ENCODE data around the gene PRRC2C.
"Not testable (repeated sequence)": the region's sequence is repeated elsewhere in the genome, so short reads cannot be mapped to it uniquely, and the experiment has no call there.

PRRC2C gene

DNA sequence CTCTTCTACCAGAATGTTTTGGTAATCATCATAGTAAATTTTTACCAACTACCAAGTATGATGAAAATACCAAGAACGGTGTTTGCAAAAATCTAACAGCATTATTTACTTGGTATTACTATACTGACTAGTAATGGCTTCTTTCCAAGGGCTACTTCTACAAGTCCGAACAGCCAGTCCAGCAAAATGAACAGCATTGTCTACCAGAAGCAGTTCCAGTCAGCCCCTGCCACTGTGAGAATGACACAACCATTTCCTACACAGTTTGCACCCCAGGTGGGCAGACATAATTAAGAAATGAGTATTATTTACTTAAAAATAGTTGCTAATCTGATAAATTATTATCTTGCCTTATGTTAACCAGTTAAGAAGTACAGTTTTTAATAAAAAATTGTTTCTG lies 102.9 kb downstream of the PRRC2C start:
- DNase-seq, result no peak

DNA sequence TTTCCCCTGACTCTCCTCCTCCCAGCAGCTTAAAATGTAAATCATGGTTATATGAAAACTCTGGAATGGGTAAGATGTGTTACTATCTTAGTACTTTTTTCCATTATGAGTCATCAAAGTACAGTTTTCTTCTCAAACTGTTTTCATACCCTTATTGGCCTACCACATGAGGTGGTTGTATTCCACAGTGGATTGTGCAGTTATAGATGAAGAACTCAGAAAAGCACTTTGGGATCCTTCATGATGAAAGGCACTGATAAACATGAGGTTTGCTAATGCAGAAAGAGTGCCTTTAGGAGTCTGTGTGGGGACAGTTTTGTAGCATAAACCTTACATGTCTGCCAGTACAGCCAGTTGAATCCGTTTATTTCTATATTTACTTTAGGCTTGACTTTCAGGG lies 104.7 kb downstream of the PRRC2C start:
- no peak for DNase-seq

DNA sequence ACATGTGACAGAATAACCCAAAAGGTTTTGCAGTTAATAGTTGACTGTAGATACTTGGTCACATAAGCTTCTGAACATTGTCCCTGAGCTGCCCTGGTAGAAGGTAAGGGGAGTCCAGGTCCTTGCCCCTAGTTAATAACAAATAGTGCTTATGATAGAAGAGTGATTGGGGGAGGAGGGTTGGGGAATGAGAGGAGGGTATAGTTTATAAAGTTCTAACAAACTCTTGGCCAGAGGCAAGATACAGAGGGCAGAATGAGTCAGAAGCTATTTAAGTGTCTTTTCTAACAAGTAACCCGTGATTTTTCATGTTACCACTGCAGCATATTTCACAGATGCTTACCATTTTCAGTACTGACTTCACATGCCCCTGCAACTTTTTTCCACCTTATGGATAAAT lies 110.0 kb downstream of the PRRC2C start:
- DNase-seq, result no peak

DNA sequence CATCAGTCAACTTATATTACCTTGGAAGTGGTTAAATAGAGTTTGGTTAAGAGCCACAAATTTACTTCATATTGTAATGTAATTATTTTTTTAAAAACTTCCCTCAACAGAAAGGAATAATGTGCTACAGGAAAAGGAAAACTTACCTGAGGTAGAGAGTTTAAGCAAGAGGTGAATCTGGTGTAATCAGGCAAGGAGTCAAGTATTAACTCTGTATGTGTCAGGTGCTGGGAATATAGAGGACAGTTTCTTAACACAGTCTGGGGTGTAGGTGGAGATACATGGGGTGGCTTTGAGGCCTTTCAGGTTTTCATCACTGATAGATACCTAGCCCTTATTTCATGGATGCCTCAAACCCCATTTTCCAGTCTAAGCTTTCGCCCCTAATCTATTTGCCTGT lies 110.8 kb downstream of the PRRC2C start:
- no peak for DNase-seq

DNA sequence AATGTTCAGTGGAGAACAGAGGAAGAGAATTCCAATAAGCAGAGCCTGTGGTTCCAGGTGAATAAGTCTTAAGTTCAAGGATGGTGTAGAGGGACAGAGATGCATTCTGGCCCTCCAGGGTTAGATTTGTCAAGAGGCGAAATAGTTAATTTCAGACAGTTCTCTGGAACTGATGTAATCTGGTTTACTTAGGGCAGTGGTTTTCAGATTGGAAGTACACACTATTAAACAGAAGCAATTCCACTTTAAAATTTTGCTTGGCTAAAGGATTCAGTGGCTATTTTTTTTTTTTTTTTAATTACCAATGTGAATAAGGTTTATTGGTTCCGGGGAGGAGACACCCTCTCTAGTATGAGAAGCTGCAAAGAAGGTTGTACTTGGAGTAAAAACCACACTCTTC lies 111.4 kb downstream of the PRRC2C start:
- no peak for DNase-seq

DNA sequence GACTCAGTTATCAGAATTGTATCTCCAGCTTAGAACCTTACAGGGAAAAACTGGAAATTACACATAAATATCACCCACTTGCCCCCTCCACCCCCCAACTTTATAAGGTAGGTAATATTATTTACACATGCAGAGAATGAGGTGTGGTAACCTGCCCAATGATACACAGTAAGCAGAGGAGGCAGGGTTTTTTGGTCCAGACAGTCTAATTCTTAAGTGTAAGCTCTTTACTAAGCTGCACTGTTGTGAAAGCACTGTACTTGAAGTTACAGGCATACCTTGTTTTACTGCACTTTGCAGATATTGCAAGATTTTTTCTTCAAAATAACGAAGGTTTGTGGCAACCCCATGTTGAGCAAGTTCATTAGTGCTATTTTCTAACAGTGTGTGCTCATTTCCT lies 111.9 kb downstream of the PRRC2C start:
- DNase-seq, result no peak

DNA sequence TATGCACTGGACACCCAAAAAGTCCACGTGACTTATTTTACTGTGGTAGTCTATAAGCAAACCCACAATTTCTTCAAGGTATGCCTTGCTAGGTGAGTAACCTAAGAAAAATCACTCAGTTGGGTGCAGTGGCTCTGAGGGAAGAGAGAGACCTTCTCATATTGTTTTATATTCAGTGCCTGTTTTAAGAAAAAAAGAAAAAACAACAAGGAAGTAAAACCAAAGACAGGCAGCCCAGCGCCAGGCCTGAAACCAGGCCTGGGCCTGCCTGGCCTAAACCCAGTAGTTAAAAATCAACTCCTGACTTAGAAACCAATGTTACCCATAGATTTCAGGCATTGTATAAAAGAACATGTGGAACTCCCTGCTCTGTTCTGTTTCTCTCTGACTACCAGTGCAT lies 115.0 kb downstream of the PRRC2C start:
- not testable (repeated sequence) for DNase-seq

- DNase-seq, result no peak
Measured at GRCh38 chr1:171600862-171601261, 115.5 kb downstream of the PRRC2C start.

GRCh38 chr1:171603042-171603441 lies 117.7 kb downstream of the PRRC2C start:
- not testable (repeated sequence) for DNase-seq

DNA sequence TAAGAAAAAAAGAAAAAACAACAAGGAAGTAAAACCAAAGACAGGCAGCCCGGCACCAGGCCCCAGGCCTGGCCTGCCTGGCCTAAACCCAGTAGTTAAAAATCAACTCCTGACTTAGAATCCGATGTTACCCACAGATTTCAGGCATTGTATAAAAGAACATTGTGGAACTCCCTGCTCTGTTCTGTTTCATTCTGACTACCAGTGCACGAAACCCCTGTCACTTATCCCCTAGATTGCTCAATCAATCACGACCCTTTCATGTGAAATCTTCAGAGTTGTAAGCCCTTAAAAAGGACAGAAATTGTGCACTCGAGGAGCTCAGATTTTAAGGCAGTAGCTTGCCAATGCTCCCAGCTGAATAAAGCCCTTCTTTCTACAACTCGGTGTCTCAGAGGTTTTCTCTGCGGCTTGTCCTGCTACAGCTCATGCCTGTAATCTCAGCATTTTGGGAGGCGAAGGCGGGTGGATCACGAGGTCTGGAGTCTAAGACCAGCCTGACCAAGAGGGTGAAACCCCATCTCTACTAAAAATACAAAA lies 121.1 kb downstream of the PRRC2C start:
- DNase-seq, result no peak

DNA sequence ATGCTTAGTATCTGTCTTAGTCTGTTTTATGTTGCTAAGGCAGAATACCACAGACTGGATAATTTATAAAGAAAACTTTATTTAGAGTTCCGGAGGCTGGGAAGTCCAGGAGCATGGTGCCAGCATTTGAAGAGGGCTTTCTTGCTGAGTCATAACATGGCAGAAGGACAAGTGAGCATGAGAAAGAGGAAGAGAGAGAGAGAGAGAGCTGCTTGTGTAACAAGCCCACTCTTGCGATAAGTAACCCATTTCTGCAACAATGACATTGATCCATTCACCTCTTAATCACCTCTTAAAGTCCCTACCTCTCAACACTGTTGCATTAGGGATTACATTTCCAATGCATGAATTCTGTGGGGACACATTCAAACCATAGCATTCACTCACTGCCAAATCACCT lies 125.1 kb downstream of the PRRC2C start:
- DNase-seq, result no peak

DNA sequence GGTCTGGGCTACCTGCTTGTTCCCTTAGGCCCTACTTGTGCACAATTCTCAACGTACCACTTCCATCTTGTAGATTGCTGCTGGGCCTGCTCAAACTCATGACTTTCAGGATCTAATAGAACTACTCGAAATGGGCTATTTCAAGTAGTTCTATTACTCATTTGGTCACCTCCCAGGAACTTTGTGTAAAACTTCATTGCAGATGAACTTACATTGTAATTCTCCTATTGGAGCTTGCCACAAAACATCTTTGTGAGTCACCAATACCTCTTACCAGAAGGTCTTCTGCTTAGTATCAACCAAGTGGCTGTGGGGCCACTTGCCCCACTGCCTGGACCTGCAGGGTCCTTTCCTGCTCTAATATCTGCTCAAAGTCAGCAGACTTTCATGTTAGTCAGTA lies 126.0 kb downstream of the PRRC2C start:
- DNase-seq, result no peak

GRCh38 chr1:171613282-171613681 lies 128.0 kb downstream of the PRRC2C start:
- no peak for DNase-seq

- not testable (repeated sequence) for DNase-seq
Measured at GRCh38 chr1:171615122-171615906, 130.0 kb downstream of the PRRC2C start.

DNA sequence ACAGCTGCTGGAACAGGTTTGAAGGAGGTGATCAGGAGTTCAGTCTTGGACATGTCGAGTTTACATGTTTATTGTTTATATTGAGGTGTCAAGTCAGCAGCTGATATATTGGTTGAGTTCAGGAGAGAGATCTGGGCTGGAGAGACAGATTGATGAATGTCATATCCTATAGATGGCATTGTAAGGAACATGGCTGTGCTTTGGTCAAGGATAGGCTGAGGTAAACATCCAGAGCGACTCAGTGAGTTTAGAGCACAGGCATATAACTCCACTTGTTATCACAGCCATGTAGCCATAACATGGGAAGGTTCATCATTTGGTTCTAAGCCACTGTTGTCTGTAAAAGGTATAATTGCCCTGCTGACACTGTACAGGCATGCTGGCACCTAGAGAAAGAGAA lies 131.3 kb downstream of the PRRC2C start:
- no peak for DNase-seq

DNA sequence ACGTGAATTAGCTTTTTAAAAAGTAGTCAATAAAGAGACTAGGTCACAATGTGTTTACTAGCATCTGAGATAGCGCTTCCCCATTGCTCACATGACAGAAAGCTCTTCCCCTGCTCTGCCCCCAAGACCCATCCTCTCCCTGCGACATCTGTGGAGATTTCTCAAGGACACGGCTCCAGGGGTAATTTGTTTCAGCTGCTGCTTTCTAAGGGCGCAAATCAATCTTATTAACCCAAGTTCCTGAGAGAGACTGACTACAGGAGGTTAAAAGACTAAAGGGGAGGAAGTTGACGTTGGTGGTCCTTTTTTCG lies 136.8 kb downstream of the PRRC2C start, which contains the start of gene MYOCOS:
Gene MYOCOS, plus strand, starts transcription at position 92 of the 311 bp plus-strand sequence. CDS start 1,641 bp downstream, outside the sequence.
- no peak for DNase-seq

DNA sequence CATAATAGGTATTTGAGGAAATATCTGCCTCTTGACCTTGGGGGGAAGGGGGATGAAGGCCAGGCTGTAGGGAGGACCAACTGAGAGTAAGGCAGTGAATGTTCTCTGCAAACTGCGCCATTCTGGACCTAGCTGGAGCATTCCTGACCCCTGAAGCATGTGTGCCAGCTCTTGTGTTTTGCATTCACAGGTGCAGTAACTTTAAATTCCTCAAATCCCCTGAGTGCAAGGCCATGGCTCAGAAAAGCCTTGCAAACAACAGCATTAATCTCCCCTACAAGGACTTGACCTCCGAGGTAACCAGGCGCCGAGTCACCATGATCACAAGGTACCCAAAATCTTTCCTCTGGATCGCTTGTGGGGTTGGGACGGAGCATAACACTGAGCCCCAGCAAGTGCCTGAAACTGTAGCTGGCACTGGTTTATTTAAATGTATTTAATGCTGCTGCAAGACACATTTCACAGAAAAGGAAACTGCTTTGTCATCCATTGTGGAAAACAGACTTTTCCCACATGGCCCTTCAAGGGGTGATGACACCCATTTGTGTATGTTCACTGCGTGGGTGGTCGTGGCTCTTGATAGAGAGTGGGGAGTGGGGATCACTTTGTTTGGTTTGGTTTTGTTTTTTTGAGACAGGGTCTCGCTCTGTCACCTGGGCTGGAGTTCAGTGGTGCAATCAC lies 138.5 kb downstream of the PRRC2C start:
- no peak for DNase-seq

DNA sequence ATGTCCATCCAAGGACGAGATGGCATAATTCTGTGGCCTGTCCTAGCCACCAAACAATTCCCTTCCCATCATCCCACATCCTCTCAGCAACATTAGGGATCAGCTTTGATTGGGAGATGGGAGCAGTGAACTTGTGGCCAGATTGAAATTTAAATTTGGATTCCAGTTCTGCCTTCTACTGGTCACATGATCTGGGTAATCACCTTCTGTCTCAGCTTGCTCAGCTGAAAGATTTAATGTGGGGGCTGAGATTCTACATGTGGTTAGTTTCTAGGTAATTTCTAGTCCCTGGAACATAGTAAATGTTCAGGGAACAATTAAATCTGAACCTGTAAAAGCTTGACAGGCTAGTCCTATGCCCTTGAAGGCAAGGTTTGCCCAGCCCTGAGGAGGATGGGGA lies 139.9 kb downstream of the PRRC2C start:
- DNase-seq, result no peak

DNA sequence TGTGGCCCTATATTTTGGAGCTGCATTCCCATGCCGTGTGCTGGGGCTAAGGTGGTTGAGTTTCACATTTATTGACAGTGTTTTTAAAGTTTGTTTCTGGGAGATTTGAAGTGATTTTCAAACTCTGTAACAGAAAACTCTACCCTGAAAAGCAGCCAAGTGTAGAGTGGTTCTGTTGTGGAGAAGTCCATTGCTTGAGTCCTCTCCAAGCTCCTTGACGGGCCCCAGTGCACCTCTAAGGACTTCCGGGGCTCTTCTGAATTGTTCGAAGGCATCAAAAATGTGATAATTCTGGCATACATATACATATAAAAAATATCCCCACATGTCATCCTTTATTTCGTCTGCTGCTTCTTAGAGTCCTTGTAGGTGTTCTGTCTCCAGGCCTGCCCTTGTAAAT lies 141.7 kb downstream of the PRRC2C start:
- DNase-seq, result no peak

GRCh38 chr1:171628225-171628624 lies 142.9 kb downstream of the PRRC2C start:
- no peak for DNase-seq

DNA sequence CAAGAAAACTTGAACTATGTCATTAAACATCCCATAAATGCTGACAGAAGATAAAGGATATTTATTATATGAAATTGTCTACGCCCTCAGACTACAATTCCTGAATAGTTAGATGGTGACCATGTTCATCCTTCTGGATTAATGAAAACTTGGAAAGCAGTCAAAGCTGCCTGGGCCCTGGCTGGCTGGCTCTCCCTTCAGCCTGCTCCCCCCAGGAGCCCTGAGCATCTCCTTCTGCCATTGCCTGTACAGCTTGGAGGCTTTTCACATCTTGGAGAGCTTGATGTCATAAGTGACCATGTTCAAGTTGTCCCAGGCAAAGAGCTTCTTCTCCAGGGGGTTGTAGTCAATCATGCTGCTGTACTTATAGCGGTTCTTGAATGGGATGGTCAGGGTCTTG lies 150.3 kb downstream of the PRRC2C start:
- no peak for DNase-seq

- no peak for DNase-seq
Measured at GRCh38 chr1:171636141-171636540, 150.8 kb downstream of the PRRC2C start.

GRCh38 chr1:171637928-171638576 lies 152.7 kb downstream of the PRRC2C start:
- no peak for DNase-seq

DNA sequence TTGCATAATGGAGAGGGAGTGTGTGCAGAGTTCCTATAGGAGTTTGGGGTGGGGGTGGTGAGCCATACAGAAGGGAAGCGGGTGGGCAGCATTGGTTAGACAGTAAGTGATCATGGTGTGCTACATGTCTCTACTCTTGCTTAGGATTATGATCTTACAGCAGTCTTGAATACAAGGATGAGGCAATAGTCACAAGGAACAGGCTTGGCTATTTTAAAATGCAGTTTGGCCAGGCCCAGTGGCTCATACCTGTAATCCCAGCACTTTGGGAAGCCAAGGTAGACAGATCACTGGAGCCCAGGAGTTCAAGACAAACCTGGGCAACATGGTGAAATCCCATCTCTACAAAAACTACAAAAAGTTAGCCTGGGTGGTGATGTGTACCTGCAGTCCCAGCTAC lies 154.9 kb downstream of the PRRC2C start:
- no peak for DNase-seq
